HG03520 (cell line): ENCODE data around the gene LRRC43.

Experiments
- ATAC-seq: cut with Tn5 transposase; IDR thresholded peaks from one replicate; pipeline ENCODE4 v1.9.1; 2021; ENCODE audit warnings: mild to moderate bottlenecking, moderate library complexity; ENCODE audit not compliant: unreplicated experiment

Gene LRRC43, protein sequence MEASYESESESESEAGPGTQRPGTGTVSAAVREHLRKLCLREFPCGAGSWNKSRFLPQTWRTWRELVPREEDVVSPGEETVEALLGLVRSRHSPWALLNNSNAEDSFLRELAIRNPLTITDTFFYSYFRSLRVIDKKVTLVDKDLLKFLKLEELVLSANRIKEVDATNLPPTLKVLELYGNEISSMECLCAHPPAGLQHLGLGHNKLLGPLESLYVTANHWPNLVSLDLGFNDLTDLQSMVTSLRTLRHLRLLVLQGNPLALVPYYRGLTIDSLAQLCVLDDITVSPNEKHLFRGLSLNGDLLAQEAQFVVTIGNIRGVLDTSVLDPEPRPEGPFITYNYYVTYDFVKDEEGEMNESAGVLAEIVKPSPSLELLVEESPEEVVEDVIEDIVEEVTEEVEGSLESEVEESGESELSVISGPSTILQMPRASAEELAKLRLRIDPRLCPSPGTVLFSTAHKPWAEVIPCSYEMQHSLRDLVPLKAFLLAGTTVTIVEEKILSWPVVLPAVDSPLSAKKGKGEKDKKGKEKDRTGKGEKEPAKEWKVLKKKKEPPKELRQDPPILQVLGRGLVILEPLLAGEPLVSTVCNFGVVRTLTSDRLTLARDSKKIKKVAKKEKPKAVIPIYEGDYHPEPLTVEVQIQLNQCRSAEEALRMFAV

DNA sequence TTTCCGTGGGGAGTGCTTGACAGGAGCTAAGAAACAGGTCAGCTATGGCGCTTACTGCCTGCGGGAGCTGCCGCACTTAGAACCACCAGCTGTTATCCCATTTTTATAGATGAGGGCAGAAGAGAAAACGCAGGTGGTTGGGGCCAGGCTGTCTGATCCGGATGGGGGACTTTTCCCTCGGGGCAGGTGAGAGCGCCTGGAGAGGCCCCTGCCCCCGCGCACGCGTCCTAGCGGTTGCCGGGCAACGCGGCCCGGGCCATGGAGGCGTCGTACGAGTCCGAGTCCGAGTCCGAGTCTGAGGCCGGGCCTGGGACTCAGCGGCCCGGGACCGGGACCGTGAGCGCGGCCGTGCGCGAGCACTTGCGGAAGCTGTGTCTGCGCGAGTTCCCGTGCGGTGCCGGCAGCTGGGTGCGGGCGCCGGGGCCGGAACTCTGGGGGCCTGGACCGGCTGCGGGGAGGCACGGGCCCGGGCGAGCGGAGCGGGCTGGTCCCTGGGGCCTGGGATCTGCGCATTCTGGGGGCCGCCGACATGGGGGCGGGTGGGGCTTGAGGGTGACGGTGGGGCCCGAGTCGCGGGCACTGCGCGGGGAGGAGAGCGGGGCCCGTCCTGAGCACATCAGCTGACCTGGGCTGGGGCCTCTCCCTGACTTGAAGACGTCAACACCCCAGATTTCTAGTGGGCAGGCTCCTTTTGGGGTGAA, at the start of gene LRRC43:
Gene LRRC43 (plus strand): TSS at position 237 of the 701 bp plus-strand sequence. CDS start 22 bp downstream, at position 259.
- no peak for ATAC-seq

DNA sequence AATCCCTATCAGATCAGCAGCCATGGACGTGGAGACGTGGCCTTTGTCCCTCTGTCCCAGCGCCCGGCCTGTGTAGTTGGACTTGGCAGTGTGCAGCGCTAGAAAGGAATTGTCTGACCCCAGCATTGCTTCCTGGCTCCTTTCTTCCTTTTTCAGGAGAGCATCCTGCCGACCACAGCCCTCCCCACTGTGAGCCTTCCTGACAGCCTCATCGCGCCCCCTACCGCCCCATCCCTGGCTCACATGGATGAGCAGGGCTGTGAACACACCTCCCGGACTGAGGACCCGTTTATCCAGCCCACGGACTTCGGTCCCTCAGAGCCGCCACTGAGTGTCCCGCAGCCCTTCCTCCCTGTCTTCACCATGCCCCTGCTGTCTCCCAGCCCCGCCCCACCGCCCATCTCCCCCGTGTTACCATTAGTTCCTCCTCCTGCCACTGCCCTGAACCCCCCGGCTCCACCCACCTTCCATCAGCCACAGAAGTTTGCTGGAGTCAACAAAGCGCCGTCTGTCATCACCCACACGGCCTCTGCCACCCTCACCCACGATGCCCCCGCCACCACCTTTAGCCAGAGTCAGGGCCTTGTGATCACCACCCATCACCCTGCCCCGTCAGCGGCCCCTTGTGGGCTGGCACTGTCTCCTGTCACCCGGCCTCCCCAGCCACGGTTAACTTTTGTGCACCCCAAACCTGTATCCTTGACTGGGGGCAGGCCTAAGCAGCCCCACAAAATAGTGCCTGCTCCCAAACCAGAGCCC, 49.6 kb upstream of the LRRC43 start:
- no peak for ATAC-seq

DNA sequence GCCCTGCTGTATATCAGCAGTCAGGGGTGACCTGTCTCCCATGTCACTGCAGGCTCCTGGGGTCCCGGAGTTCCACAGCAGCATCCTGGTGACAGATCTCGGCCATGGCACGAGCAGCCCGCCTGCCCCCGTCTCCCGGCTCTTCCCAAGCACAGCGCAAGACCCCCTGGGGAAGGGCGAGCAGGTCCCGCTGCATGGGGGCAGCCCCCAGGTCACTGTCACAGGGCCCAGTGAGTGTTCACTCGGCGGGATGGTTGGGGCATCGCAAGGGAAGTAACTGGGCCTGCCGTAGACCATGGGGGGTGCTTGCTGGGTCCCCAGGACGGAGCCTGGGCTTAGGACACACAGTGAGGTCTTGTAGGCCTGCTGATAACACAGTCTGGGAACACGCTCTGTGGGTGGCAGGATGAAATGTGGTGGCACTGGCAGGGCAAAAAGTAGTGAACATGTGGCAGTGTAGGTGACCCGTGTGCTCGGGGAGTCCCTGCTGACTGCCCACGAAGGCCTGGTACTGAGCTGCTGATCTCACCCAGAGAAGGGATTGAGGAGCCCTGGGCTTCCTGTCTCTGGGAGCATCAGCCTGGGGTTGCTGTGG, 47.4 kb upstream of the LRRC43 start:
- ATAC-seq: no peak

DNA sequence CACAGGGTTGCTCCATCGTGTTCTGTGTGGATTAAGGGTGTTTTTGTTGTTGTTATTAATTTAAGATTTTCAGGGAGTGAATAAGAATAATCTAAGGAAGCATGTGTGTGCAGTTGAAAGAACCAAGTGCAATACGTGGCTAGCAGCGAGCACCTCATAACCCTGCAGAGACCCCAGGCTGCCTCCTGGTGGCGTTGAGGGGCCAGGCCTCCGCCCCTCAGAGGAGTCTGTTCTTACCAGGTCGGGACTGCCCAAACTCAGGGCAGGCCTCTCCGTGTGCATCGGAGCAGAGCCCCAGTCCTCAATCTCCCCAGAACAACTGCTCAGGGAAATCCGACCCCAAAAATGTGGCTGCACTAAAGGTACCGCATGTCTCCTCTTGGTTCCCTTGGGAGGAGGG, 45.7 kb upstream of the LRRC43 start:
- ATAC-seq: no peak

DNA sequence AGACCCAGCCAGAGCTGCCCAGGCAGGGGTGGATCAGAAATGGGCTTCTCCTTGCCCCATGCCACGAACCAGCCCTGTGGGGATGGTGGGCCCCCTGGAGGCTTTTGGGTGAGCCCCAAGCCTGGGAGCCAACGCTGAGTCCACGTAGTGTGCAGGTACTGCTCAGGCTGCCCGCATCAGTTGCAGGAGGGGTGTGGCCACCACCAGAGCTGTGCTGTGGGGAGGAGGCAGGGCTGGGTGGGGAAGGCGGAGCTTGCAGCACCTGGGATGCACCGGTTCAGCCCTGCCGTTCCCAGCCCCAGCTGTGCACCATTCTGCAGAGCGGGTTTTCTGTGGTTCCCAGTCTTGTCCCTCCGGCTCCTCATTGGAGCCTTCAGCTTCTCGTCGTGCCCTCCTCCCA, 45.2 kb upstream of the LRRC43 start:
- ATAC-seq: no peak

DNA sequence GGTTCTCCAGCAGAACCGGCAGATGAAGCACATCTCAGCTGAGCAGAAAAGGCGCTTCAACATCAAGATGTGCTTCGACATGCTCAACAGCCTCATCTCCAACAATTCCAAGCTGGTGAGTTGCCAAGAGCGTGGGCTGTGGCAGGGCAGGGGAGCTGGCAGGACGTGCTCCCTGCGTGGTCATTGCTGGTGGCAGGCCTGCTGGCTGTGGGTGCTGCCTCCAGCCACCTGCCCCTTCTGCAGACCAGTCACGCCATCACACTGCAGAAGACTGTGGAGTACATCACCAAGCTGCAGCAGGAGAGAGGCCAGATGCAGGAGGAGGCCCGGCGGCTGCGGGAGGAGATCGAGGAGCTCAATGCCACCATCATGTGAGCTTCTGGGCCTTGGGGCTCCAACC, 44.7 kb upstream of the LRRC43 start:
- ATAC-seq: no peak

DNA sequence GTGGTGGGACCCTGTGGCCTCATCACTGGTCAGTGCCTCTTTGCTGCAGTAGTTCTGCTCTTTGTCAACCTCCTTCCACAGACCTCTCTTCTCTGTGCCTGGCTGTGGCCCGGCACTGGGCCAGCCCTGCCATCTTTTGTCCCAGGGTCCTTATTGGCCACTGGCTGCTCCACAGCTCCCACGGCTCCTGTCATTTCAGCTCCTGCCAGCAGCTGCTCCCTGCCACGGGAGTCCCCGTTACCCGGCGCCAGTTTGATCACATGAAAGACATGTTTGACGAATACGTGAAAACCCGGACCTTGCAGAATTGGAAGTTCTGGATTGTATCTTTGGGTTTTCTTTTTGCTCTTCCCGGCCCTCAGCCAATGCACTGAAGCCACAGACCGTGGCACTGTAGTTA, 44.3 kb upstream of the LRRC43 start:
- no peak for ATAC-seq

DNA sequence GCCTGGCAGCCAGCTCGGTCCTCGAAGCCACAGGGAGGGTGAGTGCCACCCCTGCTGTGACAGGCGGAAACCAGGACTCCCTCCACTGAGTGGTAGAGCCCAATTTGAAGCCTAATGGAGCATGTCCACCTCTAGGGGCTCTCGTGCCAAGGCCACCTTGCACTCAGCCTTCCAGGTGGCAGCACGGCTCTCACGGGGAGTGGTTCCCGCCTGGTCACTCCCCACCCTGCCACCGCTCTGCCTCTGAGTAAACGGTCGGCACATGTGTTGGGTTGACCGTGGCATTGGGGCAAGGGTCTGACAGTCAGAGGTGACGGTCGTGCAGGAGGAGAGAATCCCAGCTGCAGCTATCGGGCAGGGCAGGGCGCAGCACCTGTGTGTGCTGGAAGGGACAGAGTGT, 43.7 kb upstream of the LRRC43 start:
- no peak for ATAC-seq

DNA sequence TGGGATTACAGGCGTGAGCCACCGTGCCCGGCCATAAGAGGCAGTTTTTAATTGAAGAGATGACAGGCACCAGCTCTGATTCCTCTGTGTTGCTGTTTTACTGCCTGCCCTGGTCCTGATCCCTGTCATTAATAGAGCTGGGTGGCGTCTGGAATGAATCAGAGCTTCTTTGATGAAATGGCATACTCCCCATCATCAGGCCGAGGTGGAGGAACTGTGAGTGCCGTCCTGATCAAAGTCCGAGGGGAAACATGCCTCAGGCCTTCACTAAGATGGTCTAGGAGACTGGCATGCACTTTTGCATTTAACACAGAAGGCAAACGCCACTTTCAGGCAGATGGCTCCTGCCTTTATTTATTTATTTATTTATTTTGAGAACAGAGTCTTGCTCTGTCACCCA, 43.0 kb upstream of the LRRC43 start:
- no peak for ATAC-seq

DNA sequence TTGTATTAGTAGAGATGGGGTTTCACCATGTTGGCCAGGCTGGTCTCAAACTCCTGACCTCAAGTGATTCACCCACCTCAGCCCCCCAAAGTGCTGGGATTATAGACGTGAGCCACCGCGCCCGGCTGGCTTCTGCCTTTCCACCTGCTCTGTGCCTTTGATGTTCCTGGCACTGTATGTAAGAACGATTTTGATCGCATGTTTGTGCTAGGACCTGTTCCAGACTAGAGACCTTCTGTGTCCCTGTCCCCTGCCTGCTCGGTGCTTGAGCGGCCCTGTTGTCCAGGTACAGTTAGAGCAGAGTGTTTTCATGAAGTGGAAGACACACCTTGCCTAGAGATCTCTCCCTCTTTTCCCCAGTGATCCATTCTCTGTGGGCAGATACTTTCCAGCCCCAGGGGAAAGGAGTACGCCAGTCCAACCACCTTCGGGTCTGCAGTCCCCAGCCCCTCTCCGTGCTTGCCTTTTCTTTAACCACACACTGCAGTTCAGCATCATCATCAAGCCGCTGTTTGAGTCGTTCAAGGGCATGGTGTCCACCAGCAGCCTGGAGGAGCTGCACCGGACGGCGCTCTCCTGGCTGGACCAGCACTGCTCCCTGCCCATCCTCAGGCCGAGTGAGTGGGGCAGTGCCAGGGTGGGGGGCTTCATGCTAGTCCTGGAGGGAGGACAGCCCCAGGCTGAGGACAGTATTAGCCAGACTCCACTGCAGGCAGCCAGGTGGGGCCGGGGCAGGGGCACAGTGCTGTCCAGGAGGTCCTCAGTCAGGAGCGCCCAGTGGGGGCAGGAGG, 42.3 kb upstream of the LRRC43 start:
- no peak for ATAC-seq

DNA sequence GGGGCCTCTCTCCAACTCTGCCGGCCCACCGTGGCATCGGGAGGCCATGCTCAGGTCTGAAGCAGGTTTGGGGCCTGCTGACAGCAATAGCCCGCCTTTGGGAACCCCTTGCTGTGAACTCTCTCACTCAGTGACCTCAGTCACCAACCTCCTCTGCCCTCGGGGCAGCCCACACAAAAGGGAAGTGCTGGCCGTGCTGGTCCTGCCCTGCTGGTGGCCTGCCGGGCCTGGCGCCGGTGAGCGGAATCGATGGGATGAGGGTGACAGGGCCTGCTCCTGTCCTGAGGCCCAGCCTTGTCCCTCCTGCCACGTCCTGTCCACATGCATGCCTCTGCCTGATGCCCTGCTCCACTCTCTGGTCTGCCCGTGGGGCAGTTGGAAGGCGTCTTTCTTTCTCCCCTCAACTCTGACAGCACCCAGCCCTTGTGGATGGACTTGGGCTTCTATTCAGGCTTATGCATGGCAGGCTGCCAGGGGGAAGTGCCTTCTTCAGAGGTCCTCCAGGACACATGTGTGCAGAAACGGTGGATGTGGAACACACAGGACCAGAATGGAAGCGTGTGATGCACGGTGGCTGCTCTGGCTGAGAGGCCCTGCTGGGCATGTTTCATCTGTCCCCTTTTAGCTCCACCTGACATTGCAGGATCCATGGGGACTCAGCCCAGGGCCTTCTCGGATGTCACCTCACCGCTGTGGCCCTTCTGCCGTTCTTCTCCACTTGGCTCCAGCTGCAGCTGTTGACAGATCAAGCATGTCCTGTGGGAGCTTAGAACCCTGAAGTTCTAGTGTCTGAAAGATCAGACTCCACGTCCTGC, 40.8 kb upstream of the LRRC43 start:
- ATAC-seq: no peak

DNA sequence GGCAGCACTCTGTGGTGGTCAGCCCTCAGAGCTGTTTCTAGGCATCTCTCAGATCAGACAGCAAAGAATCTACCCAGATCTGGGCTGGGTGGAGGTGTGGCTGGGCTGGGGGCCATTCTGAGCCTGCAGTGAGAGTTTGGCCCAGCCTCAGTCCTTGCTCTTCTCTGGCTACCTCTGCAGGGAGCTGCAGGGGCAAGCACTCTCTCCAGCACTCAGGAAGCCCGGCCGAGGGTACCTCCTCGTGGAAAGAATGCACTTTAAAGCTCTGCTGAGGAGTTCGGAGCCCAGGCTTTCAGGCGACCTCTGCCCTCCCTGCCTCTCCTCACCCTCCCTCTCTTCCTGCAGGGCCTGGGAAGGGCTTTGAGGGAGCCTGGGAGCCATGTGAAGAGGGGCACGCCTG, 40.1 kb upstream of the LRRC43 start:
- ATAC-seq: no peak

DNA sequence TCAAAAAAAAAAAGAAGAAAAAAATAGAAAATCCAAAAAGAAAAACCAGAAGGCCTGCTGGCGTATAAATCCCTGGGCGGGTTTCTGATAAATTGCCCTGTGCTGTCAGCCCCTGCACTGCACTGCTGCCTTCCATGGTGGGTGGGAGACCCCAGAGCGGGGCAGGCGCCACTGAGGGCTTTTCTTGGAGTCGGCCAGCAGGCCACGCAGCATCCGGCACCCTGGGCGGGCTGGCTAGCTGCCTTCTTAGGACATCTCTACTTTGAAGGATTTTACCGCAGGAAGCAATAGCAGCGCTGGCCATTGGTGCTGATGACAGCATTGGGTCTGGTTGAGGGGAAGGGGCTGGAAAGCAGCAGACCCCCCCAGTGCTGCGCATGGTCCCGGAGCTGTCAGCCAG, 38.0 kb upstream of the LRRC43 start:
- ATAC-seq: no peak

DNA sequence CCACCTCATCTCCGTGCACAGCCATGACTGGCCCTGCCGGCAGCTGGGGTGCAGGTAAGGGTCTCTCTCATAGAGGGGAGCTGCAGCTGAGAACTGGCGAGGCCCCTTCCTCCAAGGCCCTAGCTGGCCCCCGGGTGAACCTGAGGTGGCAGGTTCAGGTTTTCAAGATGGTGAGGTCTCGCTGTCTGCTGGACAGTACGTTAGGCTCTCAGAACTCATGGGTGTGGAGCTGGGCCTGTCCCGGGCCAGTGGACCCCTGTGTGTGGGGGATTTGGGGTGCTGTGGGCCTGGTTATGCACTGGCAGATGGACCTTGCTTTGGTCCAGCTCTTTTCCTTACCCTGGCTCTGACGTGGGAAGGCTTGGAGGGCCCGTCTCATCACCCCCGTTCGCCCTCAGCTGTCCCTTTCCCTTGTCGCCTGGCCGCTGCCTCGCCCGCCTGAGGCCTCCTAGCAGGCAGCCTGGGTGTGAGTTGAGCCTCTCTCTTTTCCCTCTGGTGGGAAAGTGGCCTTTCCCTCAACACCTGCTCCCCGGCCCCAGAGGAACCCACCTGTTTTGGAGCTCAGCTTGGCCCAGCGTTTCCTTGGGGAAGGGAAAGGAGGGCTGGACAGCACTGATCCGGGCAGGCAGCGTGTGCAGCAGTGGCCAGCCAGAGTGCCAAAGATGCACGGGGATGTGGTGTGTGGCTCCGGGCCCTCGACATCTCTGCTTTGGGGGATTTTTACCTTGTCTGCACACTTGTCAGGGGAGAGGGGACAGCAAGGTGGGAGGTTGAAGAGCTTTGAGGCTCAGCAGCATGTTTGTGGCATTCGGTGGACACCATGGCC, 37.2 kb upstream of the LRRC43 start:
- ATAC-seq: no peak

DNA sequence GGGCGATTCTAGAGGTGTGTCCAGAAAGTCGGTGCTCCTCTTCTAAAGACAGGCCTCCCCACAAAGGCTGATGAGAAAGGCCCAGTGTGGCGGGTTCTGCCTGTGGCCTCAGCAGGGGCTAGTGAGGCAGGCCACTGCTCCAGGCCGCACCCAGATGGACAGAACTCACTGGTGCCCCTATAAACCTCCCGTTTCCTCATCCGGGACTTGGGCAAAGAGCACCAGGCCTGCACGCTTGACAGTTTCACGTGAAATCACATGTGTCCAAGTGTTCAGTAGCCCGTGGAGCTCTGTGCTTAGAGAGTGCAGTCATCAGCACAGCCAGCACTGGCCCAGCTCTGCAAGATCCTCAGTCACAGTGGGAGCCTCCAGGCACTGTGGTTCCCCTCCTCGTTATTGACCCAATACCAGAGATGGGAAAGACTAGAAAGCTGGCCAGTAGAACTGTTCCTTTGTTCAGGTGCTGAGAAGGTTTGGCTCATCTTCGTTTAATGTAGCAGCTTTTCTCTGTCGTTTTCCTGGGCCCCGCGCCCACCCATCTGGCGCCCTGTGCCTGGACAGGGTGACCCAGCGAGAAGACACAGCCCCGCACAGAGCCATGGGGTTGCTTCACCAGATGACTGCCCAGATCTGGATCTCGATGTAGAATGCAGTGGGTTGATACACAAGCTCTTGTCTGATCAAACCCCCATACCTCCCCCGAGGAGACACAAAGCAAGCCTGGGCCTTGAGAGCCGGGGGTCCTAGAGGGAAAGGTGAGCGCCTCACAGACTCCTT, 35.2 kb upstream of the LRRC43 start:
- no peak for ATAC-seq

DNA sequence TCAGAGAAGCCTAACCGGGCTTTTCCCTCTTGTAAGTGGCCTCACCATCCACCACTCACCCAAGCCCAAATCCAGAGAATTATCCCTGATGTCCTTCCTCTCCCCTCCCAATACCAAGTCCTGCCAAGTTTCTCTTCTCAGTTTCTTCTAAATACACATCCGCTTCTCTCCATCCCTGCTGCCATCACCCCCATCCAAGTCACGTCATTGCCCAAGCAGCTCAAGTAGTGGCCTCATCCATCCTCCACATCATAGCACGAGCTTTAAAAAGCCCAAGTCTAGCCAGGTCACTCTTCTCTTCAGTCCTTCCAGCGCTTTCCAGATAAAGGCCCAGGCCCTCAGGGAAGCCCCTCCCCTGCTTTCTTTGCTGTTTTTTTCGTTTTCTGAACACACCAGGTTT, 34.3 kb upstream of the LRRC43 start:
- no peak for ATAC-seq

DNA sequence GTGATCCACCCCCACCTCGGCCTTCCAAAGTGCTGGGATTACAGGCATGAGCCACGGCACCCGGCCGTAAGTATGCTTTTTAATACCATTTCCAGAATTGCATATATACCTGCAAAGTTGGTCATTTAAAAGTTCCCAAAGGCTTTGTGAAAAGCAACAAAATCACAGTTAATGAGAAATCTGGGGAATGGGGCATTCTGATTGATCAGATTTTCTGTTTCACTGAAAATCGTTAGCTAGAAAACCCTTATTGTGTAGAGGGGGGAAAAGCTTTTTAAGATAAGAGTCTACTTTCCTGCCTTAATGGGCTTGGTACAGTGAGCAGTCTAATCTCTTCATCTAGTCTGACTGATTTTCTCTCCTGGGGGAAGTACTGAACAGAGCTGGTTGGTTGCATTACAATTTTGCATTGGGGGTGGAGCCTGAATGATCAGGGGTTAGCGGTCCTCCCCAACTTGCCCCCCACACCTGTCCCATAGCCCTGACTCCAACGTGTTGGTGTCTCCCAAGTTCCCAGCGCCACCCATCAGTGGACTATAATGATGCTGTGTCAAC, 32.7 kb upstream of the LRRC43 start:
- ATAC-seq: no peak
